ENCODE data around the gene XPA. TPM values are rescaled to one million over a fixed set of nuclear protein-coding genes. Genes with fewer than 3 reads are reported as not detected.

Gene XPA
- total RNA-seq, 1 donor from 2014 or later = 9.8 TPM

DNA sequence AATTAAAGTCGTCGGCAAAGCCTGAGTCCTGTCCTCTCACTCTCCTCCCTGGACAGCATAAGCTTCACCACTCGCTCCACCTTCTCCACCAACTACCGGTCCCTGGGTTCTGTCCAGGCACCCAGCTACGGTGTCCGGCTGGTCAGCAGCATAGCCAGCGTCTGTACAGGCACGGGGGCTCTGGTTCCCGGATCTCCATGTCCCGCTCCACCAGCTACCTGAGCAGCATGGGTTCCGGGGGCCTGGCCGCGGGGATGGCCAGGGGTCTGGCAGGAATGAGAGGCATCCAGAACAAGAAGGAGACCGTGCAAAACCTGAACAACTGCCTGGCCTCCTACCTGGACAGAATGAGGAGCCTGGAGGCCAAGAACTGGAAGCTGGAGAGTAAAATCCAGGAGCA, 1.7 kb upstream of the XPA start:
- Histone ChIP-seq H3K79me2 (ENCODE audit: insufficient read depth, low read length) (peaks cover 32% of the 10 kb centered on the region), H3K4me2 (ENCODE audit: low read length) (no peak overlapping the region), H3K36me3 (ENCODE audit: insufficient read depth, low read length) (no peaks in the 10 kb centered on the region), H3K4me3 (ENCODE audit: insufficient read depth, low read depth, low read length) (no peak overlapping the region), H2AFZ (ENCODE audit: low read depth, low read length) (no peak overlapping the region), H3K27me3 (ENCODE audit: insufficient read depth, low read length) (no peaks in the 10 kb centered on the region), H4K20me1 (ENCODE audit: insufficient read depth, low read length) (peaks cover 31% of the 10 kb centered on the region), H3K9me3 (ENCODE audit: insufficient read depth, low read depth, low read length) (no peaks in the 10 kb centered on the region), H3K27ac (ENCODE audit: low read depth, low read length) (no peak overlapping the region), H3K4me1 (ENCODE audit: insufficient read depth, low read length) (peaks cover 23% of the 10 kb centered on the region), H3K9ac (ENCODE audit: low read length) (no peak overlapping the region)
- FAIRE-seq (no peak), DNase-seq (ENCODE audit: low read depth) (no peak)
- Mint-ChIP-seq H3K27ac (ENCODE audit: unreplicated experiment) (no peak overlapping the region), H3K9me3 (ENCODE audit: unreplicated experiment) (no peaks in the 10 kb centered on the region), H3K36me3 (ENCODE audit: low read depth, unreplicated experiment) (no peaks in the 10 kb centered on the region), H3K4me1 (ENCODE audit: low read depth, unreplicated experiment) (peaks cover 30% of the 10 kb centered on the region), H3K4me3 (ENCODE audit: unreplicated experiment) (no peak overlapping the region), H3K27me3 (ENCODE audit: low read depth, unreplicated experiment) (no peaks in the 10 kb centered on the region)
- TF ChIP-seq, protein P1, sequence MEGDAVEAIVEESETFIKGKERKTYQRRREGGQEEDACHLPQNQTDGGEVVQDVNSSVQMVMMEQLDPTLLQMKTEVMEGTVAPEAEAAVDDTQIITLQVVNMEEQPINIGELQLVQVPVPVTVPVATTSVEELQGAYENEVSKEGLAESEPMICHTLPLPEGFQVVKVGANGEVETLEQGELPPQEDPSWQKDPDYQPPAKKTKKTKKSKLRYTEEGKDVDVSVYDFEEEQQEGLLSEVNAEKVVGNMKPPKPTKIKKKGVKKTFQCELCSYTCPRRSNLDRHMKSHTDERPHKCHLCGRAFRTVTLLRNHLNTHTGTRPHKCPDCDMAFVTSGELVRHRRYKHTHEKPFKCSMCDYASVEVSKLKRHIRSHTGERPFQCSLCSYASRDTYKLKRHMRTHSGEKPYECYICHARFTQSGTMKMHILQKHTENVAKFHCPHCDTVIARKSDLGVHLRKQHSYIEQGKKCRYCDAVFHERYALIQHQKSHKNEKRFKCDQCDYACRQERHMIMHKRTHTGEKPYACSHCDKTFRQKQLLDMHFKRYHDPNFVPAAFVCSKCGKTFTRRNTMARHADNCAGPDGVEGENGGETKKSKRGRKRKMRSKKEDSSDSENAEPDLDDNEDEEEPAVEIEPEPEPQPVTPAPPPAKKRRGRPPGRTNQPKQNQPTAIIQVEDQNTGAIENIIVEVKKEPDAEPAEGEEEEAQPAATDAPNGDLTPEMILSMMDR (IDR thresholded peaks at IDR 0.05; ENCODE audit: insufficient read depth, low read depth, low read length) = no peak
- TF ChIP-seq EZH2 (IDR thresholded peaks at IDR 0.05; ENCODE audit: insufficient read depth, low read length) = no peak

DNA sequence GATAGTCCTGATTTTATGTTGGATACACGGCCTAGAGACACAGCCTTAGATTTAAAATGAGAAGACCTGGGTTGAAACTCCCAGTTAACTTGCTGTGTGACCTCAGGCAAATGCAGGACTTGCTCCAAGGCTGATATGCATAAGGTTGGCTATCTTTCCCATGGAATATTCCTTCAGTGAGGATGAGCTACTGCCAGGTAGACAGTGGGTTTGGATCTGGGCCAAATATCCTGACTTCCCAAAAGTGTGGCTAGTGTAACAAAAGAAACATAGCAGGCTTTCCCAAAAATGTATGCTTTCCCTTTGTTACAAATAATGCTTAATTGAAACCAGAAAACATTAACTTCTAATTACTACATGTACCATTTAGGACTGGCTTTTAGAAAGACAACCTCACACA, 697 bp upstream of the XPA start:
- Histone ChIP-seq H3K79me2 (ENCODE audit: insufficient read depth, low read length) (peaks cover 38% of the 10 kb centered on the region), H3K9ac (ENCODE audit: low read length) (peak overlapping the region; percentile 90), H3K27me3 (ENCODE audit: insufficient read depth, low read length) (no peaks in the 10 kb centered on the region), H4K20me1 (ENCODE audit: insufficient read depth, low read length) (peaks cover 31% of the 10 kb centered on the region), H3K4me2 (ENCODE audit: low read length) (peak overlapping the region; percentile 94), H3K27ac (ENCODE audit: low read depth, low read length) (no peak overlapping the region), H3K4me1 (ENCODE audit: insufficient read depth, low read length) (peaks cover 18% of the 10 kb centered on the region), H3K9me3 (ENCODE audit: insufficient read depth, low read depth, low read length) (no peaks in the 10 kb centered on the region), H2AFZ (ENCODE audit: low read depth, low read length) (peak overlapping the region; percentile 97), H3K4me3 (ENCODE audit: insufficient read depth, low read depth, low read length) (peak overlapping the region; percentile 80), H3K36me3 (ENCODE audit: insufficient read depth, low read length) (no peaks in the 10 kb centered on the region)
- Mint-ChIP-seq H3K4me1 (ENCODE audit: low read depth, unreplicated experiment) (peaks cover 27% of the 10 kb centered on the region), H3K4me3 (ENCODE audit: unreplicated experiment) (peak overlapping the region; percentile 95), H3K9me3 (ENCODE audit: unreplicated experiment) (no peaks in the 10 kb centered on the region), H3K27ac (ENCODE audit: unreplicated experiment) (no peak overlapping the region), H3K36me3 (ENCODE audit: low read depth, unreplicated experiment) (no peaks in the 10 kb centered on the region), H3K27me3 (ENCODE audit: low read depth, unreplicated experiment) (no peaks in the 10 kb centered on the region)
- DNase-seq (ENCODE audit: low read depth) = no peak
- no peak for FAIRE-seq
- TF ChIP-seq, protein P1 (IDR thresholded peaks at IDR 0.05; ENCODE audit: insufficient read depth, low read depth, low read length) = no peak
- TF ChIP-seq EZH2 (IDR thresholded peaks at IDR 0.05; ENCODE audit: insufficient read depth, low read length) = no peak

DNA sequence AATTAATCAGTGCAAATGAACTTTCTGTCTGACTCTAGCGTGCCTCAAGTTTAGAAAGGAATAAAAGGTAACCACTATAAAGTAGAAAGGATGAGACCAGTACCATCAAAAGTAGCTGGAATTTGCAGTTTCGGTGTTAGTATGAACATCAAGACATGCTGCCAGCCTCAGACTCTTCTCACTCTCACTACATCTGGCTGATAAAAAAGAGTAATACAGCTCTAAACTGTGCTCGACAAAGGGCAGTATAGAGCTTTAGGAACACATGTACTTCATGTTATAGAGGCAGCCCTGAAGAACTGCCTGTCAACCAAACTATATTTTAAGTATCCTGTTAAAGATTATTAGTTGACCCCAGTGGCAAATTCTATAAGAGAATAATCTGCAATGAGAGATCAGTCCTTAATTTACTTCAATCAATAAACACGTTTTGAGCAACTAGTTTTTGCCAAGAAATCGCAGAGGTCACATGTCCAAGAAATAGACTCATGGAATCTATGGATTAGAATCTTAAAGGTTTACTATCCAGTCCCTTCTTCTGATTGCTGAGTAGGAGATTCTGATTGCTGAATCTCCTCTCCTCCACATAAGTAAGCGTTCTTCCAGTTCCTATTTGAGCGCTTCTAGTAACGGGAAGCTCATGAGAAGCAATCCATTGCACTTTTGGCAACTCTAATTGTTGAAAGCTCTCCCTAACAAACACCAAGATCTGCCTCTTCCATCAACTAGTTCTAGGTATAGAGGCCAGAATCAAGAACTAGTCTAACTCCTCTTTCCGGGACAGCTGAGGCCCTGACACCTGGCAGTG, 941 bp downstream of the XPA start:
- H3K27ac Mint-ChIP-seq (ENCODE audit: unreplicated experiment) = peak overlapping the region; percentile 81
- peak overlapping the region; percentile 95 for H3K4me3 Mint-ChIP-seq (ENCODE audit: unreplicated experiment)
- H3K4me1 ChIP-seq (ENCODE audit: insufficient read depth, low read length) = peaks cover 18% of the 10 kb centered on the region
- peak overlapping the region; percentile 80 for H3K4me3 ChIP-seq (ENCODE audit: insufficient read depth, low read depth, low read length)
- peak overlapping the region; percentile 86 for H3K27ac ChIP-seq (ENCODE audit: low read depth, low read length)
- peak overlapping the region; percentile 97 for H2AFZ ChIP-seq (ENCODE audit: low read depth, low read length)
- TF ChIP-seq, protein P1 (IDR thresholded peaks at IDR 0.05; ENCODE audit: insufficient read depth, low read depth, low read length) = no peak
- TF ChIP-seq EZH2 (IDR thresholded peaks at IDR 0.05; ENCODE audit: insufficient read depth, low read length) = no peak
- H3K36me3 ChIP-seq (ENCODE audit: insufficient read depth, low read length) = peaks cover under 1% of the 10 kb centered on the region
- peak; percentile 15 for DNase-seq (ENCODE audit: low read depth)
- no peaks in the 10 kb centered on the region for H3K27me3 Mint-ChIP-seq (ENCODE audit: low read depth, unreplicated experiment)
- H3K4me2 ChIP-seq (ENCODE audit: low read length) = peak overlapping the region; percentile 94
- no peak for FAIRE-seq
- peaks cover 38% of the 10 kb centered on the region for H3K79me2 ChIP-seq (ENCODE audit: insufficient read depth, low read length)
- H4K20me1 ChIP-seq (ENCODE audit: insufficient read depth, low read length) = peaks cover 31% of the 10 kb centered on the region
- H3K4me1 Mint-ChIP-seq (ENCODE audit: low read depth, unreplicated experiment) = peaks cover 27% of the 10 kb centered on the region
- no peaks in the 10 kb centered on the region for H3K9me3 ChIP-seq (ENCODE audit: insufficient read depth, low read depth, low read length)
- no peaks in the 10 kb centered on the region for H3K9me3 Mint-ChIP-seq (ENCODE audit: unreplicated experiment)
- H3K9ac ChIP-seq (ENCODE audit: low read length) = peak overlapping the region; percentile 90
- H3K27me3 ChIP-seq (ENCODE audit: insufficient read depth, low read length) = no peaks in the 10 kb centered on the region
- peaks cover 4% of the 10 kb centered on the region for H3K36me3 Mint-ChIP-seq (ENCODE audit: low read depth, unreplicated experiment)

Data from astrocyte (in vitro differentiated cells and primary cell).